Mesodermal cell (in vitro differentiated cells): Measurements from ENCODE around the gene COLEC11.

Experiments
- H3K27ac ChIP-seq: 2 replicates; pipeline ENCODE4 v1.7.0; 2013; ENCODE audit warnings: mild to moderate bottlenecking, low read depth, low read length, moderate library complexity; ENCODE audit not compliant: severe bottlenecking
- H3K36me3 ChIP-seq: 2 replicates; pipeline ENCODE4 v1.7.1; 2013; ENCODE audit warnings: mild to moderate bottlenecking, low read length, moderate library complexity; ENCODE audit not compliant: control insufficient read depth, insufficient read depth
- H3K4me1 ChIP-seq: one replicate; pipeline ENCODE4 v1.7.1; 2013; ENCODE audit warnings: mild to moderate bottlenecking, low read length; ENCODE audit not compliant: insufficient read depth, control insufficient read depth, poor library complexity, severe bottlenecking
- H3K4me3 ChIP-seq: 2 replicates; pipeline ENCODE4 v1.7.0; 2013; ENCODE audit warnings: low read length, control low read depth, mild to moderate bottlenecking; ENCODE audit not compliant: insufficient read depth, poor library complexity, severe bottlenecking; ENCODE audit errors: extremely low read depth
- H3K9me3 ChIP-seq: 2 replicates; pipeline ENCODE4 v1.7.1; 2013; ENCODE audit warnings: mild to moderate bottlenecking, low read length, moderate library complexity; ENCODE audit not compliant: control insufficient read depth
- WGBS, 2 experiments: methylation state at CpG; one replicate each; pipeline ENCODE4 v1.1.5; 2013; ENCODE audit warnings: missing lambda C conversion rate in 2 of 2; ENCODE audit not compliant: insufficient coverage in 2 of 2; 5-methylcytosine and 5-hydroxymethylcytosine counted together

The COLEC11 gene

DNA sequence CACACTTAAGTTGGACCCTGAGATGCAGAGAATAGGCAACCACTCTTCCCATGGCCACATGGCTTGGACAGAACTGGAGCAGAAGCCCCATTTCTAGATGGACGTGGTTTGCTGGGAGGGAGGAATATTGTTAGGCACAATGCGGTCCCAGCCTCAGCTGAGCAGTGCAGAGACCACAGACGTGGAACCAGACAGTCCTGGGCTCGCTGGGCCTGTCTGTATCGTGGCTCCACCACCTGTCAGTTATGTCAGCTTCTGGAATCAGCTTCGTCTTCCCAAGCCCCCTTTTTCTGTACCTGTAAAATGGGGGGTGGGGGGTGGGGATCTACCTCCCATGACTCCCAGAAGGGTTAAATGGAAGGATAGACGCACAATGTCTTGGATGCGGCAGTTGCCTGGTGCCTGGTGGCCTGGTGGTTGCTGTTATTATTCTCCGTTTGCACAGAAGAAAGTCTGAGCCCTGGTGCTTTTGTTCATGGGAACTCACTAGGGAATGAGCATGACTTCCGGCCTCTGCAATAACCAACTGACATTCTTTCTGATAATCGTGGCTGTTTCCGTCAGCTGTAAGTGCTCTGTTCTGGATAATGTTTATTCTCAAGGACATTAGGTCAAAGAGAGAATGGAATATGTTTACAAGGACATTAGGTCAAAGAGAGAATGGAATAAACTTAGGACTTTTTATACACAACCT lies 31.4 kb downstream of the COLEC11 start:
- H3K36me3 ChIP-seq = no peaks in the 10 kb centered on the region
- H3K4me3 ChIP-seq = no peak overlapping the region
- no peaks in the 10 kb centered on the region for H3K4me1 ChIP-seq
- 89 to 96% methylated on average over 10 of the region's 12 CpGs for WGBS, 2 experiments
- no peaks in the 10 kb centered on the region for H3K9me3 ChIP-seq
- no peak overlapping the region for H3K27ac ChIP-seq

DNA sequence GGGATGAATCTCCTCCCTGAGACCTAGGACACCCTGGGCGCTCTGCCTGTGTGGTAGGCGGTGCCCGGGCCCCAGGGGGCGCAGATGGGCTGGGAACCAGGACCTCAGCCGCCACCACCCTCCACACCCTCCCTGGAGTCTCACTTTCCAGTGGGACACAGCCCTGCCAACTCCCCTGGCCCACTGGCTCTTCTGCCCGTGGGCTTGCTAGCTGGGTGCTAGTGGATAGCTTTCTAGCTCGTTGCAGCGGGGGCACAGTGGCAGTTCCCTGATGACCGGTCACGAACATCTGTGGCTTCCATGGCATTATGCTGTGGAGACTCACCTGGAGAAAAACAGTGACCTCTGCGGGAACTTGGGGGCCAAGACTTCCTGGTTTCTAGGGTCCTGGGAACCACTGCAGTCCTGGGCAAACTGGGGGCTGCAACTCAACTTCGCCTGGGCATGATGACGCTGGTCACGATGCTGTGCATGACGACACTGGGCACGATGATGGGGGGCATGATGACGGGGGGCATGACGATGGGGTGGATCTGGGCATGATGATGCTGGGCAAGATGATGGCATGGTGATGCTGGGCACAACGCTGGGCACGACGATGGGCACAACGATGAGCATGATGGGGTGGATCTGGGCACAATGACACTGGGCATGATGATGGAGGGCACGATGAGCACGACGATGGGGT lies 32.0 kb downstream of the COLEC11 start:
- Histone ChIP-seq H3K4me3 (no peak overlapping the region), H3K4me1 (no peaks in the 10 kb centered on the region), H3K36me3 (no peaks in the 10 kb centered on the region), H3K27ac (no peak overlapping the region), H3K9me3 (no peaks in the 10 kb centered on the region)
- 88 to 89% methylated on average over 21 to 25 of the region's 25 CpGs for WGBS, 2 experiments

- Histone ChIP-seq H3K27ac (no peak overlapping the region), H3K36me3 (no peaks in the 10 kb centered on the region), H3K4me3 (no peak overlapping the region), H3K9me3 (no peaks in the 10 kb centered on the region), H3K4me1 (no peaks in the 10 kb centered on the region)
- 91 to 93% methylated on average over 21 of the region's 21 CpGs for WGBS, 2 experiments
Measured at GRCh38 chr2:3627500-3628100, 32.7 kb downstream of the COLEC11 start.

GRCh38 chr2:3628241-3628679 lies 33.3 kb downstream of the COLEC11 start:
- H3K4me1 ChIP-seq = no peaks in the 10 kb centered on the region
- WGBS, 2 experiments = 86 to 90% methylated on average over 2 to 4 of the region's 10 CpGs
- H3K4me3 ChIP-seq = no peak overlapping the region
- H3K27ac ChIP-seq = no peak overlapping the region
- H3K36me3 ChIP-seq = no peaks in the 10 kb centered on the region
- H3K9me3 ChIP-seq = no peaks in the 10 kb centered on the region

DNA sequence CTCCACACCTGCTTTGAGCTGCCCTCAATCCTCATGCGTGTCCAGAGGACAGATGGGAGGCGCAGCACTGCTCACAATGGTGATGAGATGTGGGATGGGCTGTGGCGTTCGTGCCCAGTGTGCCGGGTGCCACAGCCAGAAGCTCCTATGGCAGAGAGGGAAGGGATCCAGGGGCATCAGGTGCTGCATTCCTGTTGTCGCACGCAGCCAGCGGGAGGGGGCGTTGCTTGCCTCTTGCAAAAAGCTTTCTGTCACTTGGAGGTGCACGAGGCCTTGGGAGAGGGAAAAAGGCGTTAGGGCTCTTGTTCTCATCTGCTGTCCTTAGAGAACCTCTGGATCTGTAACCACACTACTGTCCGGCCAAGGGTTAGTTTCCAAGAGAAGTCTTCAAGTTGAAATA lies 33.9 kb downstream of the COLEC11 start:
- Histone ChIP-seq H3K4me1 (no peaks in the 10 kb centered on the region), H3K36me3 (no peaks in the 10 kb centered on the region), H3K27ac (no peak overlapping the region), H3K4me3 (no peak overlapping the region), H3K9me3 (no peaks in the 10 kb centered on the region)
- WGBS, 2 experiments = 39% methylated on average over 8 to 11 of the region's 12 CpGs

DNA sequence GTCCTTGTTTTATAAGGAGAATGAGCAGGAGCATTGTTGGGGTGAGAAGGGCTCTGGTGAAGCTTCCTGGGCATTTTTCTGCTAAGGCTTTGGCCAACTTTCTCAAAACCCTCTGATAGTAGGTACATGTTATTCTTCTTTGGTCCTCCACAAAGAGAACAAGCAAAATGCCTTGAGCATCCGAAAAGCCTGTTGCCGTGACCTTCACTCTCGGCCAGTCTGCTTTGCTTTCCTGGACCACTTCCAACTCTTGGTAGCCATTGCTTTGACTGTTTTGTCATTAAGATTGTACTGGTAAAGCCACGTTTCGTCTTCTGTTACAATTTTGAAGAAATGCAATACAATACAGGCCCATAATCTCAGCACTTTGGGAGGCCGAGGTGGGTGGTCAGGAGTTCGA lies 35.7 kb downstream of the COLEC11 start:
- no peak overlapping the region for H3K4me3 ChIP-seq
- H3K4me1 ChIP-seq = no peaks in the 10 kb centered on the region
- H3K36me3 ChIP-seq = no peaks in the 10 kb centered on the region
- no peak overlapping the region for H3K27ac ChIP-seq
- no peaks in the 10 kb centered on the region for H3K9me3 ChIP-seq
- 88 to 92% methylated on average over 4 to 5 of the region's 7 CpGs for WGBS, 2 experiments

DNA sequence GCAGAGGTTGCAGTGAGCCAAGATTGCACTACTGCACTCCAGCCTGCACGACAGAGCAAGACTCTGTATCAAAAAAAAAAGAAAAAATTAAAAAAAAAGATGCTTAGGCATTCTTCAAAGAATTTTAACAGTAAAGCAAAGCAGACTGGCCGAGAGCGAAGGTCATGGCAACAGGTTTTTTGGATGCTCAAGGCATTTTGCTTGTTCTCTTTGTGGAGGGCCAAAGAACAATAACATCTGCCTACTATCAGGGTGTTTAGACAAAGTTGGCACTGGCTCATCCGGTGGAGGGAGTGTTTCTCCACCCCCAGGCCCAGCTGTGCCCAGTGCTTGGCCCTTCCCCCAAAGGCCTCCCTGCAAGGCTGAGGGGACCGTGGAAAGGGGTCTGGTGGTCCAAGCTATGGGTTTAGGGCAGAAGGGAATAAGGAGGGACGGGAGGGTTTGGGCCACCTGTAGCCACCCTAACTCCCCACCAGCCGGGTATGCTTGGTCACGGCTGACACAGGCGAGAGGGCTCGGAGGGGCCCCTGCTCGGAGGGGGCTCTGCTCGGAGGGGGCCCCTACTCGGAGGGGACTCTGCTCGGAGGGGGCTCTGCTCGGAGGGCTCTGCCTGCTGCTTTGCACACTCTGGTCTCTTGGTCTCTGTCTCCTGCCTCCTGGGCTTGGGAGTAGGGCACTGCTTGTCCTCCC lies 36.4 kb downstream of the COLEC11 start:
- WGBS, 2 experiments = 87 to 93% methylated on average over 13 of the region's 15 CpGs
- H3K4me1 ChIP-seq = no peaks in the 10 kb centered on the region
- no peak overlapping the region for H3K4me3 ChIP-seq
- H3K9me3 ChIP-seq = no peaks in the 10 kb centered on the region
- H3K36me3 ChIP-seq = no peaks in the 10 kb centered on the region
- H3K27ac ChIP-seq = no peak overlapping the region

DNA sequence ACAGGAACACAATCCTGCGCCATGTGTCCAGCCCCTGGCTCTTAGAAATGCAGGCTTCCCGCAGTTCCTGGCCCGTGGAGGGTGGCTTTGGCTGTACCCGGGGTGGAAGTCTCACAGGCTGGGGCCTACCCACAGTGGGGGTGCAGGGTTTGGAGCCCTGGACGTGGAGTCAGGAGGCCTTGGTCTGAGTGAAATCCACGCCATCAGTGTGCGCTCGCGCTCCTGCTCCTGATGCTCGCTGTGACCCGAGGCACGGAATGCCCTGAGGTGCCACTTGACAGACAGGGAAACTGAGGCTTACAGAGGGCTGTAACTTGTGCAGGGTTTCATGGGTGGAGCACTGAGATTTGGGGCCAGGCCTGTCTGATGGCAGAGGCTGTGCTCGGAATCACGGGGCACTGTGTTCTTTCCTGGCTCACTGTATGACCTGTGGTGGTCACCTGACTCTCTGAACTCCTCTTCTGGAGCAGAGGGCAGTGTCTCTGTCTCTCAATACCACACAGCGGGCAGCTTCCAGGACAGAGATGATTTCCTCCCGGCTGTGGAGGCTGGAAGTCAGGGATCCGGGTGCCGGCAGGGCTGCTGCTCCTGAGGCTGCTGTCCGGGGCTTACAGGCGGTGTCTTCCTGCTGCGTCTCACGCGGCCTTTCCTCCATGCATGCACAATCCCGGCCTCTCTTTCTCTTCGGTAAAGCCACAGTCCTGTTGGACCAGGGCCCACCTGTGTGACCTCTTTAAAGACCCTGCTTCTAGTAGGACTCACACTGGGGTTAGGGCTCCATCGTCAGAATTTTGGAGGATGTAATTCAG lies 37.1 kb downstream of the COLEC11 start:
- Histone ChIP-seq H3K36me3 (no peaks in the 10 kb centered on the region), H3K4me1 (no peaks in the 10 kb centered on the region), H3K4me3 (no peak overlapping the region), H3K9me3 (no peaks in the 10 kb centered on the region), H3K27ac (no peak overlapping the region)
- 95% methylated on average over 25 to 26 of the region's 26 CpGs for WGBS, 2 experiments

GRCh38 chr2:3633089-3633981 lies 38.4 kb downstream of the COLEC11 start:
- Histone ChIP-seq H3K9me3 (no peaks in the 10 kb centered on the region), H3K4me3 (no peak overlapping the region), H3K36me3 (no peaks in the 10 kb centered on the region), H3K4me1 (no peaks in the 10 kb centered on the region), H3K27ac (no peak overlapping the region)
- 94 to 95% methylated on average over 25 to 33 of the region's 33 CpGs for WGBS, 2 experiments
